ENCODE measurements around the gene SOWAHC.

The SOWAHC gene

DNA sequence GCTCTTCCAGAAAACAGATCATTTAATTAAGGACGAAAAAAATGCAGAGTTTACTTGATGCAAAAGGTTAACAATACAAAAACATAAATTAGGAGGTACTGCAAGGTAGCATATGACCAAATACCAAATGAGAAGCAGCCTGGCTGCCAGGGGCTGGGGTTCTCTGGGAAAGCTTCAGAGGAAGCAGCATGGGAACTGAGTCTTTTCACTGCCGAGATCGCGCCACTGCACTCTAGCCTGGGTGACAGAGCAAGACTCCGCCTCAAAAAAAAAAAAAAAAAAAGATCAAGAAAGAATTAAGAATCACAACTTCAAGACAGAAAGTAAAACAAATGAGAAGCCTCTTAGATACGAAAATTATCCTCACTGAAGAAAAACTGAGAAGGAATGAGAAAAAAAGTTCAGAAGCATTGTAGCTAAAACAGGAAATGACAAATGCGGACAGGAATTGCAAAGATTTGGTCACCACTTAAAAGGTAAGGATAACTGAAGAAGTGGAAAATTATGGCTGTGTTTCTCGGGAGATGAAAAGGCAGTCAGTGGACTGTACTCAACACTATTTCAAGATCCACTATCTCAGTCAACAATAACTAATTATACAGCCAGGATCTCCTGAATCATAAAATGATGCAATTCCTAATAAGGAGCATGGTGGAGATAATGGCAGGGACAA is 4.7 kb upstream of the SOWAHC start:
- no peak for DNase-seq (ENCODE audit: low read depth)
- peak overlapping the region; percentile 20 for H3K4me3 ChIP-seq (ENCODE audit: low read length)

DNA sequence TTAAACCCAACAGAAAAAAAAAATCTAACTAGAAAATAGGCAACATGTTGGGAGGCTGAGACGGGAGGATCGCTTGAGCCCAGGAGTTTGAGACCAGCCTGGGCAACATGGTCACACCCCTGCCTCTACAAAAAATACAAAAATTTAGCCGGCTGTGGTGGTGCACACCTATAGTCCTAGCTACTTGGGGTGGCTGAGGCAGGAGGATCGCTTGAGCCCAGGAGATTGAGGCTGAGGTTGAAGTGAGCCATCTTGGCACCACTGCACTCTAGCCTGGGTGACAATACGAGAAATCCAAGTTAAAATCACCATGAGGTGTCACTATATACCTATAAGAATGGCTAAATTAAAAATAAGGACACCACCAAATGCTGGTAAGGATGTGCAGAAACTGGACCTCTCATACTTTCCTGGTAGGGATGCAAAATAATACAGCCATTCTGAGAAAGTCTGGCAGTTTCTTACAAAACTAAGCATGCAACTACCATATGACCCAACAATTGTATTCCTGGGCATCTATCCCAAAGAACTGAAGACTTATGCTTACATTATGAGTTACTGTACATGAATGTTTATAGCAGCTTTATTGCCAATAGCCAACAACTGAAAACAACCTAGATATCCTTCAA is 2.6 kb upstream of the SOWAHC start:
- no peak overlapping the region for H3K4me3 ChIP-seq (ENCODE audit: low read length)
- TF ChIP-seq, protein P1, sequence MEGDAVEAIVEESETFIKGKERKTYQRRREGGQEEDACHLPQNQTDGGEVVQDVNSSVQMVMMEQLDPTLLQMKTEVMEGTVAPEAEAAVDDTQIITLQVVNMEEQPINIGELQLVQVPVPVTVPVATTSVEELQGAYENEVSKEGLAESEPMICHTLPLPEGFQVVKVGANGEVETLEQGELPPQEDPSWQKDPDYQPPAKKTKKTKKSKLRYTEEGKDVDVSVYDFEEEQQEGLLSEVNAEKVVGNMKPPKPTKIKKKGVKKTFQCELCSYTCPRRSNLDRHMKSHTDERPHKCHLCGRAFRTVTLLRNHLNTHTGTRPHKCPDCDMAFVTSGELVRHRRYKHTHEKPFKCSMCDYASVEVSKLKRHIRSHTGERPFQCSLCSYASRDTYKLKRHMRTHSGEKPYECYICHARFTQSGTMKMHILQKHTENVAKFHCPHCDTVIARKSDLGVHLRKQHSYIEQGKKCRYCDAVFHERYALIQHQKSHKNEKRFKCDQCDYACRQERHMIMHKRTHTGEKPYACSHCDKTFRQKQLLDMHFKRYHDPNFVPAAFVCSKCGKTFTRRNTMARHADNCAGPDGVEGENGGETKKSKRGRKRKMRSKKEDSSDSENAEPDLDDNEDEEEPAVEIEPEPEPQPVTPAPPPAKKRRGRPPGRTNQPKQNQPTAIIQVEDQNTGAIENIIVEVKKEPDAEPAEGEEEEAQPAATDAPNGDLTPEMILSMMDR (conservative IDR thresholded peaks at IDR 0.05; ENCODE audit: low read depth, low read length): no peak
- DNase-seq (ENCODE audit: low read depth): no peak

More for the DNA sequence above, 4.7 kb upstream of the SOWAHC start:
- TF ChIP-seq, protein P1 (conservative IDR thresholded peaks at IDR 0.05; ENCODE audit: low read depth, low read length): no peak

DNA sequence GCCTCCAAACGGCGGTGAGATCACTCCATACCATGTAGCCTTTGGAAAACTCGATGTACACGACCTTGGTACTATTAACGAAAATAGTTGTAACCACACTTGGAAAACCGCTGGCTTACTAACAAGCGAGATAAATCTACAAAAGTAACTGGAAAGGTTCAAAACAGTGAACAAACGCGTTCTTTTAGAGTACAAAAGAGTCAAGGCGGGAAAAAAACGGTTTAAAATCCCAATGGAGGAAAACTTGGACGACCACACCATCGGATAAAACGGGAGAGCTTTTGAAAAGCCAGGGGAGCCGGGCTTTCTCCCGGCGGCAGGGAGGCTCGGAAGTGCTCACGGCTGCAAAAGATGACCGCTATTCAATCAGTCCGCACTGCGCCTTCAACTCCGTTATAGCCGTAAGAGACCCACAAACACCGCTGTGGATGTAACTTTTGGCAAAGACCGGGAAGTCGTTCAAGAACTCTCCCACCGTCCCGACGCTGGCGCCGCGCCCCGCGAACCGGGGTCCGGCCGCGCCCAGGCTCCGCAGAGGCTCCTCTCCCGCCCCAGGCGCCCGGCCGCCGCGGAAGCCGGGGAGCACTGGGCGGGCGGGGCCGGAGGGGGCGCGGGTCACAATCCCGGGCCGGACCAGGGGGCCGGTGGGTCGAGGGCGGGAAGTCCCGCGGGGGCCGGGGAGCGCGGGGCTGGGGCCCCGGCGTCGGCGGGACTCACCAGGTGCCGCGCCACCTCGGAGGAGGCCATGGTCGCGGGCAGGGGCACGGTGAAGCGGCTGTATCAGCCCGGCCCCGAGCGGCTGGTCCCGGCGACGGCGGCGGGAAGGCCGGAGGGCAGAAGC is 863 bp upstream of the SOWAHC start:
- TF ChIP-seq, protein P1 (conservative IDR thresholded peaks at IDR 0.05; ENCODE audit: low read depth, low read length): no peak
- peak overlapping the region; percentile 89 for H3K4me3 ChIP-seq (ENCODE audit: low read length)
- DNase-seq (ENCODE audit: low read depth): no peak

DNA sequence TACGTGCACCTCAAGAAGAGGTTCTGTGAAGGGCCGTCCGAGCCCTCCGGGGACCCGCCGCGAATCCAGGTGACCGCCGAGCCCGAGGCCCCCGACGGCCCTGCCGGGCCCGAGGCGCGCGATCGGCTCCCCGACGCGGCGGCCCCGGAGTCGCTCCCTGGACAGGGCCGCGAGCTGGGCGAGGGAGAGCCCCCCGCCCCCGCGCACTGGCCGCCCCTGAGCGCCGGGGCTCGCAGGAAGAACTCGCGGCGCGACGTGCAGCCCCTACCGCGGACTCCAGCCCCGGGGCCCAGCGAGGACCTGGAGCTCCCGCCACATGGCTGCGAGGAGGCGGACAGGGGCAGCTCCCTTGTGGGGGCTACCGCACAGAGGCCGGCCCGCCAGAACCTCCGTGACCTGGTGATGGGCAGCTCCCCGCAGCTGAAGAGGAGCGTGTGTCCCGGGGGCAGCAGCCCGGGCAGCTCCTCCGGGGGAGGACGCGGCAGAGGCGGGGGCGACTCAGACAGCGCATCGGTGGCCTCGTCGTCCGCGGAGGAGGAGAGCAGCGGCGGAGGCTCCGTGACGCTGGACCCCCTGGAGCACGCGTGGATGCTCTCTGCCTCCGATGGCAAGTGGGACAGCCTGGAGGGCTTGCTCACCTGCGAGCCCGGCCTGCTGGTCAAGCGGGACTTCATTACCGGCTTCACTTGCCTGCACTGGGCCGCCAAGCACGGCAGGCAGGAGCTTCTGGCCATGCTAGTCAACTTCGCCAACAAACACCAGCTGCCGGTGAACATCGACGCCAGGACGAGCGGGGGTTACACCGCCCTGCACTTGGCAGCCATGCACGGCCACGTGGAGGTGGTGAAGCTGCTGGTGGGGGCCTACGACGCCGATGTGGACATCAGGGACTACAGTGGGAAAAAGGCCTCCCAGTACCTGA is 812 bp downstream of the SOWAHC start:
- TF ChIP-seq, protein P1 (conservative IDR thresholded peaks at IDR 0.05; ENCODE audit: low read depth, low read length): no peak
- H3K4me3 ChIP-seq (ENCODE audit: low read length): peak overlapping the region; percentile 47
- DNase-seq (ENCODE audit: low read depth): no peak

DNA sequence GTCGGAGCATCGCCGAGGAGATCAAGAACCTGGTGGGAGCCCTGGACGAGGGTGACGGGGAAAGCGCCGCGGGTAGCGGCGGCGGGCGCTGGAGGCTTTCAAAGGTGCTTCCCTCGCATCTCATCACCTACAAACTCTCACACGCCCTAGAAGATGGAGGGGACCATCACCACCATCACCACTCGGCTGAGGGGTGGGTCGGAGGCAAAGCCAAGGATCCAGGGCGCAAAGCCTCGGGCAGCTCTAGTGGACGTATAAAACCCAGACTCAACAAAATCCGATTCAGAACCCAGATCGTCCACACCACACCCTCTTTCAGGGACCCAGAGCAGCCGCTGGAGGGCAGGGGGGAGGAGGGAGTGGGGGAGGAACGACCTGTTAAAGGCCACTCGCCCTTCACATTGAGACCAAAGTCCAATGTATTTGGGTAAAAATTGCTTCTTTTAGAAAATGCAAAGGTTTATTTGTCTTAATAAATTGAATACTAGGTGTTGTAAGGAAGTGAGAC is 1.5 kb downstream of the SOWAHC start:
- DNase-seq (ENCODE audit: low read depth): no peak
- peak overlapping the region; percentile 47 for H3K4me3 ChIP-seq (ENCODE audit: low read length)
- TF ChIP-seq, protein P1 (conservative IDR thresholded peaks at IDR 0.05; ENCODE audit: low read depth, low read length): no peak

DNA sequence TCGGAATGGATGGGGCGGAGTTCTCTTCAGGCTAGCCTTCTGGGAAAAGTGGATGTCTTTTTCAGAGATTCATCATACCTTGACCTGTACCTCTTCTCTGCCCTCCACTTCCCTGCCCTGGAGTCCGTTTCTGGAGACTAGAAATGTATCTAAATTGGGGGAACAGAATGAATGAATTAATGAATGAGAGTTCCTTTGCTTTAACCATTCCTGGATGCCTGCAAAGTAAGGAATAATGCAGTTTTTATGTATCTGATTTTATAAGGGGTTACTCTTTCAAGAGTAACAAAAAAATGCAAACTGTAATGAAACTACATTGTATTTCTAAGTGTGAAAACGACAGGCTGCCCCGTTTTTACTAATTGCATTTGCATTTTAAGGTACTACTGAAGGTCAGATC is 2.0 kb downstream of the SOWAHC start:
- H3K4me3 ChIP-seq (ENCODE audit: low read length): no peak overlapping the region
- TF ChIP-seq, protein P1 (conservative IDR thresholded peaks at IDR 0.05; ENCODE audit: low read depth, low read length): no peak
- DNase-seq (ENCODE audit: low read depth): no peak

Data from retinal pigment epithelial cell (primary cell).